B cell (primary cell): ENCODE measurements around the gene BIVM. TPM values are rescaled to one million over a fixed set of nuclear protein-coding genes. Genes with fewer than 3 reads are reported as not detected.

ENCODE experiments used
- ATAC-seq: fragments of 200-7000 bp; cut with Tn5 transposase; one replicate; pipeline ENCODE4 v1.10.0; 2021; ENCODE audit warnings: low read depth, mild to moderate bottlenecking, moderate number of reproducible peaks, moderate library complexity
- CTCF ChIA-PET: fragments of 350-600 bp; sonication (Branson Sonifier 250); formaldehyde crosslinking; loops from one replicate; lab custom pipeline; 2021; ENCODE audit warnings: antibody characterized with exemption, inconsistent platforms; lab: Charles Lee
- POLR2A ChIA-PET: fragments of 350-600 bp; sonication (Branson Sonifier 250); formaldehyde crosslinking; loops from one replicate; lab custom pipeline; 2021; ENCODE audit warnings: antibody characterized with exemption; lab: Charles Lee
- DNase-seq: peaks from one replicate; pipeline ENCODE4 v3.0.0; 2013
- H2AFZ ChIP-seq: 2 replicates; pipeline ENCODE4 v1.6.1; 2012; ENCODE audit warnings: mild to moderate bottlenecking, low read depth, low read length; ENCODE audit not compliant: insufficient read depth, poor library complexity, severe bottlenecking
- H3K27ac ChIP-seq, 2 donors: 1 replicate in 1 of 2; 2 replicates in 1 of 2; pipeline ENCODE4 v1.5.1; 2012 to 2013; ENCODE audit warnings: low read length in 2 of 2, mild to moderate bottlenecking in 2 of 2, moderate library complexity in 1 of 2
- H3K27me3 ChIP-seq, 4 experiments: fragments of 200-600 bp in 1 of 4; sonication (generic) in 1 of 4; replicated peaks in 1 of 4; 1 replicate in 2 of 4; 2 replicates in 2 of 4; pipeline versions ENCODE4 v1.6.1 to v1.7.0; 2013 to 2016; ENCODE audit warnings: low read length in 3 of 4, mild to moderate bottlenecking in 2 of 4, mixed read lengths in 1 of 4, moderate library complexity in 1 of 4; ENCODE audit not compliant: insufficient read depth in 4 of 4, control insufficient read depth in 3 of 4; ENCODE audit errors: control extremely low read depth in 1 of 4
- H3K36me3 ChIP-seq, 2 experiments: replicated peaks in 1 of 2; 1 replicate in 1 of 2; 2 replicates in 1 of 2; pipeline versions ENCODE4 v1.6.1 to v1.7.1; 2013; ENCODE audit warnings: low read length in 1 of 2; ENCODE audit not compliant: insufficient read depth in 2 of 2, control insufficient read depth in 1 of 2; ENCODE audit errors: control extremely low read depth in 1 of 2, extremely low read depth in 1 of 2
- H3K4me1 ChIP-seq, 2 donors: fragments of 200-600 bp in 1 of 2; sonication (generic) in 1 of 2; 1 replicate in 1 of 2; 2 replicates in 1 of 2; pipeline versions ENCODE4 v1.5.1 to v1.6.1; 2013 to 2017; ENCODE audit warnings: low read length in 2 of 2; ENCODE audit not compliant: control insufficient read depth in 2 of 2, insufficient read depth in 2 of 2
- H3K4me2 ChIP-seq: replicated peaks from 2 replicates; pipeline ENCODE3; 2012; ENCODE audit warnings: mild to moderate bottlenecking, low read depth, low read length; ENCODE audit not compliant: poor library complexity, severe bottlenecking
- H3K4me3 ChIP-seq, 5 experiments: fragments of 200-600 bp in 1 of 5; sonication (generic) in 1 of 5; 1 replicate in 3 of 5; 2 replicates in 2 of 5; pipeline versions ENCODE4 v1.5.1 to v1.7.0; 2011 to 2016; ENCODE audit warnings: low read length in 4 of 5, mild to moderate bottlenecking in 4 of 5, low read depth in 2 of 5, control low read depth in 1 of 5, moderate library complexity in 1 of 5; ENCODE audit not compliant: insufficient read depth in 1 of 5; ENCODE audit errors: control extremely low read depth in 1 of 5, extremely low read depth in 1 of 5
- H3K79me2 ChIP-seq: fragments of 200-600 bp; sonication (generic); one replicate; pipeline ENCODE4 v1.6.0; 2016; ENCODE audit warnings: low read length; ENCODE audit not compliant: control insufficient read depth, insufficient read depth
- H3K9ac ChIP-seq: fragments of 200-600 bp; sonication (generic); 2 replicates; pipeline ENCODE4 v1.6.1; 2017; ENCODE audit warnings: mild to moderate bottlenecking, low read length, moderate library complexity
- H3K9me3 ChIP-seq, 3 donors: one replicate each; pipeline versions ENCODE4 v1.6.1 to v1.7.1; 2013; ENCODE audit warnings: low read length in 2 of 3; ENCODE audit not compliant: control insufficient read depth in 2 of 3, insufficient read depth in 1 of 3; ENCODE audit errors: control extremely low read depth in 1 of 3
- H4K20me1 ChIP-seq: 2 replicates; pipeline ENCODE4 v1.6.0; 2012; ENCODE audit warnings: mild to moderate bottlenecking, low read length; ENCODE audit not compliant: insufficient read depth, control insufficient read depth, poor library complexity, severe bottlenecking
- H3K27ac Mint-ChIP-seq: one replicate; pipeline ENCODE4 v1.8.0; 2021; ENCODE audit warnings: mixed read lengths
- H3K27me3 Mint-ChIP-seq: one replicate; pipeline ENCODE4 v1.8.0; 2021; ENCODE audit warnings: mixed read lengths
- H3K4me1 Mint-ChIP-seq: one replicate; pipeline ENCODE4 v1.8.0; 2021; ENCODE audit warnings: mixed read lengths
- H3K4me3 Mint-ChIP-seq: one replicate; pipeline ENCODE4 v1.8.0; 2021; ENCODE audit warnings: mixed read lengths
- H3K9me3 Mint-ChIP-seq: one replicate; pipeline ENCODE4 v1.8.0; 2022; ENCODE audit warnings: mixed read lengths; ENCODE audit not compliant: insufficient read depth
- CTCF ChIP-seq: fragments of 200-600 bp; IDR thresholded peaks from one replicate; pipeline ENCODE4 v1.8.0; 2022; ENCODE audit warnings: antibody characterized with exemption, mild to moderate bottlenecking
- EZH2 ChIP-seq: IDR thresholded peaks from 2 replicates; pipeline ENCODE4 v1.6.1; 2012; ENCODE audit warnings: borderline replicate concordance, low read depth, mild to moderate bottlenecking, moderate library complexity, low read length; ENCODE audit not compliant: insufficient read depth, poor library complexity, severe bottlenecking
- WGBS: methylation state at CpG from one replicate; pipeline ENCODE4 v1.1.5; 2013; ENCODE audit warnings: missing lambda C conversion rate; ENCODE audit not compliant: insufficient coverage; 5-methylcytosine and 5-hydroxymethylcytosine counted together
- intact Hi-C: fragments of 100-400 bp; cut with micrococcal nuclease; formaldehyde crosslinking; loops from one replicate; pipeline ENCODE4 v1.10.0; 2022
- polyA plus RNA-seq: library from polyadenylated mRNA; depleted of rRNA; stranded (reverse); fragments of >200 nt; gene quantifications from 2 replicates; pipeline ENCODE4 v1.2.3, GENCODE V29; 2012
- total RNA-seq, 2 donors: library from RNA; stranded (reverse); fragments of 120-200 nt in 1 of 2; gene quantifications; 1 replicate in 1 of 2; 2 replicates in 1 of 2; pipeline versions ENCODE4 v1.2.3 to v1.2.4, GENCODE V29; 2013 to 2022

Gene BIVM
- total and polyA plus RNA-seq, 2 donors (not counting 1 experiment from before 2014, with no cell fraction given), result 1.0 to 3.6 TPM

- DNase-seq (no peak), ATAC-seq (no peak)
- H3K27me3 ChIP-seq, result no peaks in the 10 kb centered on the region
- ChIA-PET CTCF (interaction anchor here (0.6 kb wide), 1 partner anchor 229 kb away, joined by 3 read pairs; no protein-coding TSS in a partner anchor), POLR2A (no interaction called here)
- peaks cover 0 to 4% (median 1%) of the 10 kb centered on the region in 3 donors for H3K9me3 ChIP-seq
- no peak for TF ChIP-seq CTCF
- TF ChIP-seq EZH2, result no peak
- no peak overlapping the region for H3K4me2 ChIP-seq
- H3K9ac ChIP-seq, result no peak overlapping the region
- H2AFZ ChIP-seq, result no peak overlapping the region
- Mint-ChIP-seq H3K4me3 (no peak overlapping the region), H3K4me1 (no peaks in the 10 kb centered on the region), H3K9me3 (peaks cover 5% of the 10 kb centered on the region), H3K27ac (no peak overlapping the region), H3K27me3 (no peaks in the 10 kb centered on the region)
- intact Hi-C loops, result no loop called here
- peaks cover 0 to 2% of the 10 kb centered on the region in 2 experiments for H3K36me3 ChIP-seq
- no peak overlapping the region for H3K27ac ChIP-seq
- WGBS, result no CpG with 5 or more reads among the region's 6 CpGs
- H3K4me1 ChIP-seq, result no peaks in the 10 kb centered on the region
- no peaks in the 10 kb centered on the region for H3K79me2 ChIP-seq
- no peaks in the 10 kb centered on the region for H4K20me1 ChIP-seq
- H3K4me3 ChIP-seq, result no peak overlapping the region
Observed at GRCh38 chr13:102814793-102815192, 15.9 kb downstream of the BIVM start.

DNA sequence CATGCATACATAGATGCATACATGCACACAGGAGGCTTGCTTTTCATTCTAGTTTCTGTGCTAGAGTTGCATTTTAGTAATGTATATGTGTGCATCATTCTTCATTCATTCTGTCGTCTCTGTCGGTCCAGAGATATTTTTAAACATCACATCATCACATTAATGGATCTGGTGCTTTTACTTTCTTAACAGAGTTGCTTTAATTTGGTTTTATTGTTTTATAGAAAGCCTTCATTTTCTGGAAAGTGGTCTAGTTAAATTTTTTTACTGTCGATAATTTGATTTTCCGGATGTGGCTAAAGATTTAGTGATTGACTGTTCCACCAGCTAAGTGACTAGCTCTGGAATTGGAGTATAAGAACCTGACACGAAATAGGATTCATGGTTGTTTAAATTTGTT, 16.9 kb downstream of the BIVM start:
- Histone ChIP-seq H3K9ac (no peak overlapping the region), H3K4me2 (no peak overlapping the region), H2AFZ (no peak overlapping the region), H3K36me3 (peaks cover 0 to 2% of the 10 kb centered on the region in 2 experiments), H3K4me1 (no peaks in the 10 kb centered on the region), H3K4me3 (no peak overlapping the region), H4K20me1 (no peaks in the 10 kb centered on the region), H3K79me2 (no peaks in the 10 kb centered on the region), H3K9me3 (peaks cover 0 to 1% (median 1%) of the 10 kb centered on the region in 3 donors), H3K27ac (no peak overlapping the region), H3K27me3 (no peaks in the 10 kb centered on the region)
- H3K4me1 Mint-ChIP-seq, result no peaks in the 10 kb centered on the region
- ChIA-PET CTCF (no interaction called here), POLR2A (no interaction called here)
- DNase-seq (no peak), ATAC-seq (no peak)
- WGBS, result 100% methylated on average over 2 of the region's 5 CpGs
- H3K27me3 Mint-ChIP-seq, result no peaks in the 10 kb centered on the region
- peaks cover 5% of the 10 kb centered on the region for H3K9me3 Mint-ChIP-seq
- H3K4me3 Mint-ChIP-seq, result no peak overlapping the region
- intact Hi-C loops, result no loop called here
- TF ChIP-seq EZH2 (no peak), CTCF (no peak)
- no peak overlapping the region for H3K27ac Mint-ChIP-seq
